Fibroblast of the aortic adventitia (primary cell): ENCODE data around the gene TIPRL. TPM values are rescaled to one million over a fixed set of nuclear protein-coding genes. Genes with fewer than 3 reads are reported as not detected.
A peak's percentile ranks its signal among the peaks of the same experiment; 100 is the strongest.

ENCODE experiments used
- DNase-seq: peaks from one replicate; pipeline ENCODE4 v3.0.0-alpha.2; 2010; ENCODE audit warnings: low read depth
- H3K4me3 ChIP-seq: 2 replicates; pipeline ENCODE4 v1.5.1; 2011; ENCODE audit warnings: low read depth, mild to moderate bottlenecking, control low read depth, low read length, moderate library complexity
- CTCF ChIP-seq: IDR thresholded peaks from 2 replicates; pipeline ENCODE4 v1.5.1; 2011; ENCODE audit warnings: mild to moderate bottlenecking, low read length, control low read depth, inconsistent platforms; ENCODE audit not compliant: insufficient read depth
- total RNA-seq: library from RNA; depleted of rRNA; stranded (reverse); fragments of >200 nt; gene quantifications from 2 replicates; pipeline ENCODE4 v1.2.3, GENCODE V29; 2012; ENCODE audit warnings: low replicate concordance

Gene TIPRL
- total RNA-seq, 1 donor = 41.7 TPM

- DNase-seq = no peak
- no peak for TF ChIP-seq CTCF
- no peak overlapping the region for H3K4me3 ChIP-seq
Observed at GRCh38 chr1:168210312-168210711, 31.6 kb downstream of the TIPRL start.

- no peak overlapping the region for H3K4me3 ChIP-seq
- DNase-seq = no peak
- no peak for TF ChIP-seq CTCF
Observed at GRCh38 chr1:168213349-168213748, 34.6 kb downstream of the TIPRL start.

GRCh38 chr1:168216171-168216570 is 37.4 kb downstream of the TIPRL start:
- H3K4me3 ChIP-seq = no peak overlapping the region
- TF ChIP-seq CTCF = no peak
- DNase-seq = peak; percentile 56

GRCh38 chr1:168217664-168218063 is 38.9 kb downstream of the TIPRL start:
- no peak for DNase-seq
- TF ChIP-seq CTCF = no peak
- no peak overlapping the region for H3K4me3 ChIP-seq

- no peak for TF ChIP-seq CTCF
- no peak overlapping the region for H3K4me3 ChIP-seq
- no peak for DNase-seq
Observed at GRCh38 chr1:168218658-168219057, 39.9 kb downstream of the TIPRL start.

- no peak overlapping the region for H3K4me3 ChIP-seq
- TF ChIP-seq CTCF = no peak
- no peak for DNase-seq
Observed at GRCh38 chr1:168220470-168220871, 41.7 kb downstream of the TIPRL start.

GRCh38 chr1:168221275-168221674 is 42.5 kb downstream of the TIPRL start:
- H3K4me3 ChIP-seq = no peak overlapping the region
- no peak for TF ChIP-seq CTCF
- DNase-seq = no peak
